ENCODE measurements around the gene RPL18.

- TF ChIP-seq, protein P1, sequence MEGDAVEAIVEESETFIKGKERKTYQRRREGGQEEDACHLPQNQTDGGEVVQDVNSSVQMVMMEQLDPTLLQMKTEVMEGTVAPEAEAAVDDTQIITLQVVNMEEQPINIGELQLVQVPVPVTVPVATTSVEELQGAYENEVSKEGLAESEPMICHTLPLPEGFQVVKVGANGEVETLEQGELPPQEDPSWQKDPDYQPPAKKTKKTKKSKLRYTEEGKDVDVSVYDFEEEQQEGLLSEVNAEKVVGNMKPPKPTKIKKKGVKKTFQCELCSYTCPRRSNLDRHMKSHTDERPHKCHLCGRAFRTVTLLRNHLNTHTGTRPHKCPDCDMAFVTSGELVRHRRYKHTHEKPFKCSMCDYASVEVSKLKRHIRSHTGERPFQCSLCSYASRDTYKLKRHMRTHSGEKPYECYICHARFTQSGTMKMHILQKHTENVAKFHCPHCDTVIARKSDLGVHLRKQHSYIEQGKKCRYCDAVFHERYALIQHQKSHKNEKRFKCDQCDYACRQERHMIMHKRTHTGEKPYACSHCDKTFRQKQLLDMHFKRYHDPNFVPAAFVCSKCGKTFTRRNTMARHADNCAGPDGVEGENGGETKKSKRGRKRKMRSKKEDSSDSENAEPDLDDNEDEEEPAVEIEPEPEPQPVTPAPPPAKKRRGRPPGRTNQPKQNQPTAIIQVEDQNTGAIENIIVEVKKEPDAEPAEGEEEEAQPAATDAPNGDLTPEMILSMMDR (IDR thresholded peaks at IDR 0.05; ENCODE audit: borderline replicate concordance, extremely low read depth, low read length, poor library complexity, severe bottlenecking): no peak
- TF ChIP-seq EZH2 (IDR thresholded peaks at IDR 0.05; ENCODE audit: borderline replicate concordance, low read depth, low read length, severe bottlenecking): no peak
Measured at GRCh38 chr19:48624067-48624594, 5.2 kb upstream of the RPL18 start.

All from DND-41 (cell line).